Eye (tissue), 1 donor: ENCODE data around the gene SURF6.
"Not testable (repeated sequence)": the region's sequence is repeated elsewhere in the genome, so short reads cannot be mapped to it uniquely, and the experiment has no call there.

Source experiments
- DNase-seq: peaks from one replicate; pipeline ENCODE4 v3.0.0-alpha.2; 2015

Gene SURF6

DNA sequence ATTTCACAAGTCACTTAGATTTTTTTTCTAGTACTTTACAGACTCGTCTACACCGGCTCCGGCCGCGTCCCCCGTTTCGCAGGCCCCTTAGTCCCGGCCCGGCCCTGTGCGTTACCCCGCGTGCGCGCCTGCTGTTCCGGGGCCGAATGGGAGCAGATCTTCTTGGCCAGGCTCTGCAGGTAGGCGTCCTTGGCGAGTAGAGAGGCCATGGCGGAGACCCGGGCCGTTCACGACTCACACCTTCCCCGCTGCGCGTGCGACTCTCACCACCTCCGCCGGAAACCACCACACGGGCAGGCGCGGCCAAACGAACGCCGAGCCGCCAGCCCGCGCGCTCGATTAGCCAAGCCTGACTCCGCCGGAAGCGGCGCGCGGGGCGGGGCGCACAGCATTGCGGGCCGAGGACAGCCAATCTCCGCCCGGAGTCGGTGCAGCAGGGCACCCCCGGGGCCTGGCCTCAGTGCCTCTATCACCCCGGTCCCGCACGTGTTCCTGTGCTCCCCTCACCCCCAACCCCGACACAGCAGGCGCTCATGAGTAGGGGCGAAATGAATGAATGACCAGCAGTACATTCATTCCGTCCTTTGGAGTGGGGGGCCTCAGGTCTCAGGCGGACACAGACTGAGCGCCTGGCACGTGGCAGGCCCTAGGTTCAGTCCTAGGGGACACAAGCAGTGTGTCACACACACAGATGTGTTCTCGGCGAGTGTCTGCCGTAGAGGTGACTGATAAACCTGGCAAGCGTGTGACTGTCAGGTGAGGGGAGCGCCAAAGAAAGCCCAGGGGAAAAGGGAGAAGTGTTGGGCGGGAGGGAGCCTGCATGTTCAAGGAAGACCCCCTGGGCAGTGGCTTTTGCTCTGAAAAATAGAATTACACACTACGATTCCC is at the start of gene SURF6:
Gene SURF6 (minus strand): TSS at position 265 of the 888 bp plus-strand sequence. CDS start 56 bp downstream, at position 209.
- peak; percentile 95 for DNase-seq

DNA sequence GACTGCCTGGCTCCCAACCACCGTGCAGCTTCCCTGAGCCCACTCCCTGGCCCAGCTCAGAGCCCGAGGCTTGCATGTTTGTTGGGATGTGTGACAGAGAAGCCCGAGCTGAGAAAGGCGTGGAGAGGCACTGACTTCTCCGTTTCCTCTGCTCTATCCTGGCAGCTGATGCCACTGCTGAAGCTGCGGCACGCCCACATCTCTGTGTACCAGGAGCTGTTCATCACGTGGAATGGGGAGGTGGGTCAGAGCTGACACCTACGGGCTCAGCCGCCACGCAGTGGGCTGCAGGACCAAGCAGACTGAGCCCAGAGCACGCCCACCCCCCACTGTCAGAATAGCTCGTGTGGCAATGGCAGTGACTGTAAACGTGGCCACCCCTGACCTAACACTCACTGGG is 49.5 kb upstream of the SURF6 start:
- no peak for DNase-seq

GRCh38 chr9:133384736-133385321 is 48.8 kb upstream of the SURF6 start:
- DNase-seq = no peak

DNA sequence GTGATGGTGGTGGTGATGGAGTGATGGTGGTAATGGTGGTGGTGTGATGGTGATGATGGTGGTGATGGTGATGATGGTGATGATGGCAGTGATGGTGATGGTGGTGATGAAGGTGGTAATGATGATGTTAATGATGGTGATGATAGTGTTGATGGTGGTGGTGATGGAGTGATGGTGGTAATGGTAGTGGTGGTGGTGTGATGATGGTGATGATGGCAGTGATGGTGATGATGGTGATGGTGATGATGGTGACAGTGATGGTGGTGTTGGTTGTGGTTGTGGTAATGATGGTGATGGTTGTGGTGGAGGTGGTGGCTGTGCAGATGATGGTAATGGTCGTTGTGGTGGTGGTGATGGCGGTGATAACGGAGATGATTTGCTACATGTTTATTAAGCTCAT is 47.5 kb upstream of the SURF6 start:
- no peak for DNase-seq

DNA sequence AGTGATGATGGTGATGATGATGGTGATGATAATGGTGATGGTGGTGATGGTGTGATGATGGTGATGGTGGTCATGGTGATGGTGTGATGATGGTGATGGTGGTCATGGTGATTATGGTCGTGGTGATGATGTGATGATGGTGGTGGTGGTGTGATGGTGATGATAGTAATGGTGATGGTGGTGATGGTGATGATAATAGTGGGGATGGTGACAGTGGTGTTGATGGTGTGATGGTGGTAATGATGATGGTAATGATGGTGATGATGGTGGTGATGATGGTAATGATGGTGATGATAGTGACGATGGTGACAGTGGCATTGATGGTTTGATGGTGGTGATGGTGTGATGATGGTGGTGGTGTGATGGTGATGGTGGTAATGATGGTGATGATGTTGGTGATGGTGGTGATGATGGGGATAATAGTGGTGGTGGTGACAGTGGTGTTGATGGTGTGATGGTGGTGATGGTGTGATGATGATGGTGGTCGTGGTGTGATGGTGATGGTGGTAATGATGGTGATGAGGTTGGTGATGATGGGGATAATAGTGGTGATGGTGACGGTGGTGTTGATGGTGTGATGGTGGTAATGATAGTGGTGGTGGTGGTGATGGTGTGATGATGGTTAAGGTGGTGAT is 46.6 kb upstream of the SURF6 start:
- no peak for DNase-seq

DNA sequence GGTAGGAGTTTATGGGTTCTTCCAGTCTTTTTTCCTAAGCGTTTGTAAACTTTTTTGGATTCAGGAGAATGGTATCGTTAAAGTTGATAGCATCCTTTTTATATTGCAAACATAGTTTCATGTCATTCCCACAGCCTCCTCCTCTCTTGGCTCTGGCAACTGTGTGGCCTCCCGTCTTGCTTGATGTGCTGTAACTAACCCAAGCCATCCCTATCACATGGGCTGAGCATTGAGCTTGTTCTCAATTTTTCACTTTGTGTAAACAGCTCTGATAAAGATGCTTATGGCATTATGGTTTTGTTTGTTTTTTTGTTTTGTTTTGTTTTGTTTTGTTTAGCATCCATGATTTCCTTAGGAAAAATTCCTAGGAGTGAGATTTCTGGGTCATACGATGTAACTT is 44.7 kb upstream of the SURF6 start:
- DNase-seq = no peak

- no peak for DNase-seq
Observed at GRCh38 chr9:133379153-133380086, 43.4 kb upstream of the SURF6 start.

DNA sequence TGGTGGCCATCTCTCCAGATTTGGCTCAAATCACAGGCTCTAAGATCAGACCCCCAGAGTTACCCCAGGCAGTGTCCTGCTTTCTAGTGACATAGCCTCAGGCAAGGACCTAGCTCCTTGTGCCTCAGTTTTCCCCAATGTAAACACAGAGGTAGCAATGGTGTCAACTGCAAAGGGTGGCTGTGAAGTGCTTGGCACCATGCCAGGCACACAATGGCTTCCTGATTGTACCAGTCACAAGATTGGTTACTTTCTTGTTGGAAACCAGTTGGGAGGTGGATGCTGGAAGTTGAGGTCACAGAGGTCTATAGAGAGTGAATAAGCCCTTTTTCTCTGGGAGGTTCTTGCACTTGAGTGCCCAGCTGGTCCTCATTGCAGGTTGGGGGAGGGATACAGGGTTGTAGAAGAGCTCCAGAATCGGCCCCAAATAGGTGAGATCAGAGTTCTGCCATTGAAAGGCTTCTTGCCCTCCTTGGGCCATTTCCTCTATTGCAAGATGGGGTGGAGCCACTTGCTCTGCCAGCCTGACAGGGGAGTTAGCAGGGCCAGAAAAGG is 42.5 kb upstream of the SURF6 start:
- no peak for DNase-seq

- no peak for DNase-seq
Observed at GRCh38 chr9:133377721-133378216, 41.8 kb upstream of the SURF6 start.

DNA sequence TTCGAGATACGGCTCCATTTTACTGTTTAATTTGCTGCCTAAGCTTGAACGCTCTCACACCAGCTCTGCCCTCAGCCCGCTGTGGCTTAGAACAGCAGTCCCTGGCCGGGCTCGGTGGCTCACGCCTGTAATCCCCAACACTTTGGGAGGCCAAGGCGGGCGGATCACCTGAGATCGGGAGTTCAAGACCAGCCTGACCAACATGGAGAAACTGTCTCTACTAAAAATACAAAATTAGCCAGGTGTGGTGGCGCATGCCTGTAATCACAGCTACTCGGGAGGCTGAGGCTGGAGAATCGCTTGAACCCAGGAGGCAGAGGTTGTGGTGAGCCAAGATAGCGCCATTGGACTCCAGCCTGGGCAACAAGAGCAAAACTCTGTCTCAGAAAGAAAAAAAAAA is 41.3 kb upstream of the SURF6 start:
- not testable (repeated sequence) for DNase-seq

DNA sequence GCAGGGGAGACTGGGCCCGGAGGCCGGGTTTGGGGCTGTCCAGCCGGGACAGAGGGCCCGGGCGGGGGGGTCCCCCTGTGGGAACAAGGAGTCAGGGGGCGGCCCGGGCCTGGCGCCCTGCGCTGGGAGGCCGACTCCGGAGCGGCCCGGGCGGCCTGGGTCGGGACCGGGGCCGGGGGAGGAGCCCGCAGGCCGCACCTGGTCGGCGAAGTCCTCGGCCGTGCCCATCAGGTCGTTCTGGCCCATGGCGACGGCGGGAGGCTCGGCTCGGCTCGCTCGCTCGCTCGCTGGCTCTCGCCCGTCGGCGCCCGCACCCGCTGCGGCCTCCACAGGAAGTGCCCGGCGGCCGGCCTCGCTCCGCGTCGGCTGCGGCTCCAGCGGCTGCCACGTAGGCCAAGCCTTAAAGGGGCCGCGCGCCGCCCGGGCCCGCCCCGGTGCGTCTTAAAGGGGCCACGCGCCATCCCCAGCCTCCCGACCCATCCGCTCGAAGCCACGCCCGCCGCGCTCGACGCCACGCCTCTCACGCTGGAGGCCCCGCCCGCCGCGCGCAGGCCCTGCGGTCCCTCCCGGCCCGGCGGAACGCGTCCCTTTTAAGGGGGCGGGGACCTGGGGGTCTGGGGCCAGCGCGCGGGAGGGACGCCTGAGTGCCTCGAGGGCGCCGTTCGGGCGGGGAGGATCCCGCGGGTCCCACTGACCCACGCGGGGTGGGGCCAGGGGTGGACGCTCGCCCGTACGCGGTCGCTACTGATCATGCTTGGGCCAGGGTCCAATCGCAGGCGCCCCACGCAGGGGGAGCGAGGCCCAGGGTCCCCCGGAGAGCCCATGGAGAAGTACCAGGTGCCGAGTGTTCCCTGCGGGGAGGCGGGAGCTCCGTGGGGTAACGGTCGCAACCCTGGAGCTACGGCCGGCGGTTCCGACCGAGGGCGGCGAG is 40.0 kb upstream of the SURF6 start, which contains the start of the genes STKLD1 and SURF4:
Gene STKLD1 (plus strand): TSS at position 643 of the 931 bp plus-strand sequence. CDS start 108 bp downstream, at position 751.
Gene SURF4 (minus strand): TSS at position 337 of the 931 bp plus-strand sequence. CDS start 91 bp downstream, at position 246.
- DNase-seq = peak; percentile 98

GRCh38 chr9:133375116-133375723 is 39.2 kb upstream of the SURF6 start:
- DNase-seq = peak; percentile 63

GRCh38 chr9:133374612-133375115 is 38.7 kb upstream of the SURF6 start:
- DNase-seq = no peak

GRCh38 chr9:133372144-133372543 is 36.2 kb upstream of the SURF6 start:
- no peak for DNase-seq

- DNase-seq = no peak
Observed at GRCh38 chr9:133371261-133371711, 35.3 kb upstream of the SURF6 start.

DNA sequence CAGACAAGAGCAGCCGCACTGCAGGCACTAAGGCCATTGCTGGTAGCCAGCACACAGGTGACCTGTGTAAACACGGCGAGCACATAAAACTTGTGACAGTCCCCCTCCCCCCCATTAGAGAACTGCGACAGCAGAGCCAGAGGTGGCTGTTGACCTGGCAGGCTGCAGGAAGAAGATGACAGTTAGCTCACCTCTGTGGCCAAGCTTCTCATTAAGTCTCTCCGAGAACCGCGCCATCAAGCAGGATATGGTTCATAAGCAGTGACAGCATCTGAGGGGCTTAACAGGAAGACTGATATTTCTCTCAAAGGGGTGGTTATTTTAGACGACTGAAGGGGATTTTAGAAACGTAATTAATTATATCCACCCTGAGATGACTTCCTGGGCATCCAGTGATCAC is 34.7 kb upstream of the SURF6 start:
- DNase-seq = no peak

DNA sequence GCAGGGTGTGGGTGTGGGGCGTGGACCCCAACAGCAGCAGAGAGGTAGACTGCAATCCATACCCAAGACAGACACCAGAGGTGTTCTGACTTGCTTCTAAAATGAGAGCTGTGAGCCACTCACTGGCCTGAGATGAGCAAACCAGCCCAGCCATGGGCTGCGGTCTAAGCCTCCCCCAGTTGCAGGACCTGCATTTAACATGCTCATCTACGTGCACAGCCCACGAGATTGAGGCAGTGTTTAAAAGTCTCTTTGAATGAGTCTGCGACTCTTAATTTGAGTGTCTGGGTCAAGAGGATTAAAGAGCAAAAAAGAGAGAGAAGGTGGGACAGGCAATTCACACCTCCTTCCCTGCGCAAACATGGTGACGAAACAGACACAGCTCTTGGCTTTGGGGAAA is 33.9 kb upstream of the SURF6 start:
- no peak for DNase-seq

DNA sequence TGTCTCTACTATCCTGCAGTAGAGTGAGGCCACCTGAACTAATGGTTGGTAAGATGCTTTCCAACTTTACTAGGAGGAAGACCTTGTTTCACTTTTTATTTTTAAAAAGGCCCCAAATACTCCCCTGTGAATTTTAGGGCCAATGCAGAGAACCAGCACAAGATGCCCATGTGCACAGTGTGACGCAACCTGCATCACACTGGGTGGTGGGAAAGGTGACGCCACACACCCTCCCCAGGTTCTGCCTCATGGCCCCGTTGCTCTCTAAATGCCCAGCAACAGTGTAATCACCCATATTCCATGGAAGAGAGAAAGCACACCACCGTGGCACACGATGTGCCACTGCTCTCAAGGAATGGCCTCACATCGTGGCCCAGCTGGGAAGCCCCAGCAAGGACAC is 33.4 kb upstream of the SURF6 start:
- DNase-seq = no peak

- DNase-seq = no peak
Observed at GRCh38 chr9:133368249-133368881, 32.4 kb upstream of the SURF6 start.
